ENCODE measurements around the gene GPANK1.
"Not testable (repeated sequence)": the region's sequence is repeated elsewhere in the genome, so short reads cannot be mapped to it uniquely, and the experiment has no call there.

The GPANK1 gene

DNA sequence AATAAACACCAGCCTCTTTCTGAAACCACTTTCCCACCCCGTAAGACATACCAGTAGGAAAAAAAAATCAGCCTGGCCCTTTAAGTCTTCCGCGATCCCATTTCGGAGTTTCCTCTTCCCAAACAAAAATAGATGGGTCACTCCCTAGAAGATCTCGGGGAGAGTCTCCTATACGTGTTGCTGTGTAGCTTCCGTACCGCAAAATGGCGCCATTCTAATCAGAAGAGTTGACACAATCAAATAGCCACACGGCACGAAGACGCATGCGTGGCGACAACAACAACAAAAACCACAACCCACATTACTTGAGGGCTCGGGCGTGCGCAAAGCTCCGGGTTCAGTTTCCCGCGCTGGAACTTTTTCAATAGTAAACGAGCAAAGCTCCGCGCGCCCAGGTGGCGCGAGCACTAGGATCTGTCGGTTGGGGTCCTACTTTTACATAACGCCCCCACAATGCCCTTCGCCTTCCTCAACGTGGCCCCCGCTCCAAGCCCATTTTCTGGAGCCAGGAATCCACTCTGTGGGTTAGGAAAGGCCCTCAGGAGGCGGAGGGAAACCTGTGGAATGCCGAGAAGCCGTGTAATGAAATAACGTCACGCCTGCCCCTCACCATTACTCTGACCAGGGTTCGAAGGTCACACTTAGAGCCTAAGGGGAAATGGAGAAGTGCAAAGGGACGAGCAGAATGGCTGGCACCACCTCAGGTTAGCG lies at the start of gene GPANK1:
TSS of gene GPANK1 (minus strand) at position 208 of the 711 bp plus-strand sequence. CDS start 519 bp downstream, outside the sequence.
- in situ Hi-C loops (cut with MboI; ENCODE audit: low sequenced_read_pairs): no loop called here

GRCh38 chr6:31713991-31714684 lies 49.3 kb upstream of the GPANK1 start:
- in situ Hi-C loops (cut with MboI; ENCODE audit: low sequenced_read_pairs): no loop called here

DNA sequence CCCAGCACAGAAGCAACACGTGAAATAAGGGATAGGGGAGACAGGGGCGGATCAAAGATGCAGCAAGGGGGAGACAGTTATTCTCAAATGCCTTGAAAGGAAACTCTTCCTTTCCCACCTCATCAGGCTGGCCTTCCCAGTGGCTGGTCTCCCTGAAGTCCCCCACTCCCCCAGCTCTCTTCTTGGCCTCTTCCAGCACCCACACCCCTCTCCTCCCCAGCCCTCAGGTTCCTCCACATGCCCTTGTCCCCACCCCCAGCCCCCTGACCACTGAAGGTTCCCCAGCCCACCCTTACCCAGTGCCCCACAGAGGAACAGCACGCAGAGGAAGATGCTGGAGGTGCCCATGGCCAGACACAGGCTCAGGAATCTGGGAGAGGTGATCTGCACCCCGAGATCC lies 48.7 kb upstream of the GPANK1 start:
- in situ Hi-C loops (cut with MboI; ENCODE audit: low sequenced_read_pairs): no loop called here

DNA sequence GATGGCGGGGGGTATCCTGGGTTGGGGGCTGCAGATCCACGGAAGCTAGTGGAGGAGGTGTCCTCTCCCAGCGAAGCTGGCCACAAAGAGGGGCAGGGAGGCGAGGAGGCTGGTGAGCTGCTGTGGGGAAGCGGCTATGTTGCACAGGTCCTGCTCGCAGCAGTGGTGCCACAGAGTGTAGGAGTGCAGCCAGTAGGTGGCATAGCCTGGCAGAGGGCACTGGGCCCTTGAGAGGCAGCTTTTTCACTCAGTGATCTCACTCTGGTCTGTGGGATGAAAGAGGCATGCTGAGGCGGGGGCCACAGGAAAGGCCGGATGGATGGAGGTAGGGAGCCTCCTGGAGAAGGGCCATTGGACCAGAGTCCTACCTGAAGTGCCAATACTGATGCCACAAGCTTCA lies 47.5 kb upstream of the GPANK1 start:
- in situ Hi-C loops (cut with MboI; ENCODE audit: low sequenced_read_pairs): no loop called here

GRCh38 chr6:31711233-31711632 lies 46.4 kb upstream of the GPANK1 start:
- in situ Hi-C loops (cut with MboI; ENCODE audit: low sequenced_read_pairs): no loop called here

DNA sequence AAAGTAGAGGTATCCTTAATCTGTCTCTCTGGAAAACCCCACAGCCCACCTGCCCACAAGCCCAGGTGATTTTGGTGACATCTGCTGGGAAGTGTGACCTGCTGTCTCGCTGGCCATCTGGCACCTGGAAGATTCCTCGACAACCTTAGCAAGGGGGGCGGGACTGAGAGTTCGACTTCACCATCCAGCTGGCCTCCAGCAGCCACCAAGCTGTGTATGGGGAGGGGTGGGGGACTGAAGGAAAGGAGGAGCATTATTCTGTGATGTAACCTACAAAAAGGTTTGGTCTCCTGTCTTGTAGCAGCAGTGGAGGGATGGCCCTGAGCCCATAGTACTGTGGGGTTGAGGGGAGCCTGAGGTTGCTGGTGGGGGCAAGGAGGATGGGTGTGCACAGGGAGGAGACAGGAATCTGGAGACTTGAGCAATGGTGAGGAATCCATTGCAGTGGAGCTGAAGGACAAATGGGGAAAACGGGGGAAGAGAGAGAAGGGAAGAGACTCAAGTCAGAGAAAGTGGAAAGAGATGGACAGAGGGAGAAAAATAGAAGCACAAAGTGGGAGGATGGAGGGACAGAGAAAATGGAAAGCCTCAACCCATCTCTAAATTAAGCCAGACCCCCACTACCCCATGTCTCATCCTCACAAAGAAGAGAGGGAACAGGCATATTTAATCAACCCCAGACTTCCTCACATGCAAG lies 45.9 kb upstream of the GPANK1 start:
- in situ Hi-C loops (cut with MboI; ENCODE audit: low sequenced_read_pairs): no loop called here

GRCh38 chr6:31709157-31709556 lies 44.4 kb upstream of the GPANK1 start:
- in situ Hi-C loops (cut with MboI; ENCODE audit: low sequenced_read_pairs): not testable (repeated sequence)

GRCh38 chr6:31708224-31708623 lies 43.4 kb upstream of the GPANK1 start:
- in situ Hi-C loops (cut with MboI; ENCODE audit: low sequenced_read_pairs): no loop called here

GRCh38 chr6:31707701-31708100 lies 42.9 kb upstream of the GPANK1 start:
- in situ Hi-C loops (cut with MboI; ENCODE audit: low sequenced_read_pairs): no loop called here

- in situ Hi-C loops (cut with MboI; ENCODE audit: low sequenced_read_pairs): no loop called here
Observed at GRCh38 chr6:31706599-31706998, 41.8 kb upstream of the GPANK1 start, which contains the start of gene LY6G6F. LY6G6F (plus strand) TSS chr6:31706866; CDS start chr6:31706907, 41 bp downstream.

- in situ Hi-C loops (cut with MboI; ENCODE audit: low sequenced_read_pairs): no loop called here
Observed at GRCh38 chr6:31705931-31706330, 41.1 kb upstream of the GPANK1 start.

- in situ Hi-C loops (cut with MboI; ENCODE audit: low sequenced_read_pairs): no loop called here
Observed at GRCh38 chr6:31702819-31703716, 38.3 kb upstream of the GPANK1 start, which contains the start of gene ABHD16A. ABHD16A (minus strand) TSS chr6:31703324; CDS start chr6:31703281, 43 bp downstream.

DNA sequence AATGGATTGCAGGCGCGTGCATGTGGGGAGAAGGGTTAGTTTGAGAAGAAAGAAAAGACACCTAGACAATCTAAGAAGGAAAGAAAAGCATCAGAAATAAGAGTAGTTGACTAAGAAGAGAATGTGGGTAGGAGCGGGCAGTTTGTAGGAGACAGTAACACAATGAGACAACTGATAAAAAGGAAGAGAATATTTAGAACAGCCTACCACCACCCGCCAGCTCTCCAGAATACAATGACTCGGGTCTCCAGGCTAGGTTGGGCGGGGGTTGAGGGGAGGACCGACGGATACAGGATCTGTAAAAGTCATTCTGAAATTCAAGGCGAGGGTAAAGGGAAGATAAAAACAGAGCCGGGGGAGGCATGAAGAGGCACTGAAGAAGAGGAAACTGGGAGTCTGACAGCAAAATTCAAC lies 37.6 kb upstream of the GPANK1 start:
- in situ Hi-C loops (cut with MboI; ENCODE audit: low sequenced_read_pairs): no loop called here

DNA sequence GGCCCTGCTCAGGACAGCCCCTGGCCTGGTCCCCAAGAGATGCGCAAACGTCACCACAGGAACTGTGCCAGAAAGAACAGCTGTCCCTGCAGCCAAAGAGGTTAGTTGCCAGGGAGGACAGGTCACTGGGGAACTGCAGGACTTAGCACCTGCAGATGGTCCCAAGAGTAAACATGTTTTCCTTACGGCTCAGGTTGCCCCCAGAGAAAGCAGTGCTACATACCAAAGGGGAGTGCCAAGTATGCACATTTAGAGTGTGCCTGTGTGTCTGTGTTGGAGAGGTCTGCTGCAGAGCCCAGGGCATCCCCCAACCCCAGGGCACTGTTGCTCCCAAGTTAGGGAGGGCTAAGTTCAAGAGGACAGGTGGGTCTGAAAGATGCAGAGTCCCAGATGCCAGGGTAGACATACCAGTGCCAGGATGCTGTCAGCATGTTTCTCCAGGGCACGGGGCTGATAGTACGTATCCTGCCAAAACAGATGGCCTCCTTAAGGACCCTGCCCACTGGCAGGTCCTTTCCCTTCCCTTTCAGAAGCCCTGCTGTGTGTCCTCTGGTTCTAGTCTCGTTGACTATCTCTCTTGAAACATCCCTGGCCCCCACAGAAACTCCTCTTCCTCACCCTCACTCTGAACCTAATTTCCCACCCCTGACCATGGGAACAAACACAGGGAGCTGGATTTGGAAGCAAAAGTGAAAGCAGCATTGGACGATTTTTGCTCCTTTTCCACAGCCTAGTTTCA lies 37.0 kb upstream of the GPANK1 start:
- in situ Hi-C loops (cut with MboI; ENCODE audit: low sequenced_read_pairs): no loop called here

DNA sequence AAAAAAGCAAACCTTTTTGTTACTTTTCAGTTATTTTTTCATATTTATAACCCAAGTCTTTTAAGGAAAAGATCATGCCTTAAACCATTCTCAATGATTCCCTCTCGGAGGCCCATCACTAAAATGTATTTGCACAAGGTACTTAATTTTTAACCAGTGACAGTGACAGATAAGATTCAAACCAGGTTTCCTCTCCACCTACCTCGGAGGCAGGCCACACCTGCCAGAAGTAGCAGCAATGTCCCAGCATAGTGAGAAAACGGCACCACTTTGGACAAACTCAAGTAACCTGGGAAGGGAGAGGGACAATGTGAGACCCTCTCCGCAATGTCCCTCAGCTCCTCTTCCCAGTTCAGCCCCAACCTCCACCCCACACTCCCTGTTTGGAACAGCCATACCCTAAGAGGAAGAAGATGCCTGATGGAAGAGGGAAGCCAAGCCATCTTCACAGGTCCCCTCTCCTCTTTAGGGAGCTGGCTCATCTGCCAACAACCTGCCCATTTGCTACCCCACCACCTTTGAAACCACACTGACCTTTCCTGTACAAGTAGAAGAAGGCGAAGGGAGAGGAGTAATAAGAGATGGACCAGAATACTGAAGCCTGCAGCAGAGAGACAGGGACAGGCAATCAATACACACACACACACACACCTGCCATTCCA lies 36.1 kb upstream of the GPANK1 start:
- in situ Hi-C loops (cut with MboI; ENCODE audit: low sequenced_read_pairs): no loop called here

DNA sequence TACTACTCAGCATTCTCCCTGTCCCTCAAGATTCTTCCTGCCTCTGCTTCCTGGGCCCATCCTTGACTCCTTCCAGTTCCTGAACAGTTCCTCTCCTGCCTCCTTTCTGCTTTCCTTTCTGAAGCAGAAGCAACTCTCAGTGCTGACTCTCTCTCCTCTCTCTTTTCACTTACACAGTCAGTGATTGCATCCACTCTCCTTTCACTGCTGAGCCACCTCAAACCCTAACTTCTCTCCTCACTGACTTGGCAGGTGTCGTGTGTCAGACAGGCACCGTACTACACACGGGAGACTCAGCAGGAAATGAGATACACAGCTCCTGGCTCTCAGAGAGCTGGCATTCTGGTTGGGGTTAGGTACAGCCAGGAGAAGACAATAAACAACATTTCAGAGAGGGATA lies 32.8 kb upstream of the GPANK1 start:
- in situ Hi-C loops (cut with MboI; ENCODE audit: low sequenced_read_pairs): no loop called here

GRCh38 chr6:31693535-31693934 lies 28.7 kb upstream of the GPANK1 start:
- in situ Hi-C loops (cut with MboI; ENCODE audit: low sequenced_read_pairs): no loop called here

GRCh38 chr6:31692886-31693285 lies 28.1 kb upstream of the GPANK1 start:
- in situ Hi-C loops (cut with MboI; ENCODE audit: low sequenced_read_pairs): no loop called here

DNA sequence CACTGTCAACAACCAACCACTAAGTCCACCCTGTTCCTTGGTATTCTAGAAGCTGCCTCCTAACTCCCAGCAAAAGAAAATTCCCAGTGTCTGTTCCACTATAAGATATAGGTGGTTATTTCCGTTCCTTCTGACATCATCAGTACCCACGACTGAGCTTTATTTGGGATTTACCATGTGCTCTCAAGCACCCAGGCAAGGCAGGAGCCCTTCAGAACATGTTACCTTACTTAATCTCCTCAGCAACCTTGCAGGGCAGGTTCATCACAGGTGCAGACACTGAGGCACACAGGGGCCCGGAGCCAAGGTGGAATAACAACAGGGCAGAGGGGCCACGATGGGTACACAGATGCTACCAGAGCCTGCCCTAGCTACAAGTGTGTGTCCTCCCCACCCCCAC lies 27.6 kb upstream of the GPANK1 start:
- in situ Hi-C loops (cut with MboI; ENCODE audit: low sequenced_read_pairs): no loop called here
